GM18502 (cell line): ENCODE data around the gene ICOS.

Experiments
- ATAC-seq: cut with Tn5 transposase; IDR thresholded peaks from one replicate; pipeline ENCODE4 v1.9.1; 2021; ENCODE audit warnings: mild to moderate bottlenecking; ENCODE audit not compliant: unreplicated experiment, poor library complexity

The ICOS gene

GRCh38 chr2:203936535-203936934 is at the start of gene ICOS:
Gene ICOS (plus strand): TSS chr2:203936763. CDS start chr2:203936815, 52 bp downstream.
- ATAC-seq: no peak

GRCh38 chr2:203887677-203888076 is 48.9 kb upstream of the ICOS start:
- no peak for ATAC-seq

GRCh38 chr2:203889542-203889941 is 47.0 kb upstream of the ICOS start:
- ATAC-seq: no peak

- ATAC-seq: no peak
Observed at GRCh38 chr2:203889944-203890343, 46.6 kb upstream of the ICOS start.

GRCh38 chr2:203890733-203891132 is 45.8 kb upstream of the ICOS start:
- no peak for ATAC-seq

GRCh38 chr2:203891474-203891873 is 45.1 kb upstream of the ICOS start:
- no peak for ATAC-seq

GRCh38 chr2:203892207-203892606 is 44.4 kb upstream of the ICOS start:
- ATAC-seq: no peak

- ATAC-seq: no peak
Observed at GRCh38 chr2:203893401-203893800, 43.2 kb upstream of the ICOS start.

- no peak for ATAC-seq
Observed at GRCh38 chr2:203893840-203894239, 42.7 kb upstream of the ICOS start.

- ATAC-seq: no peak
Observed at GRCh38 chr2:203894262-203894661, 42.3 kb upstream of the ICOS start.

GRCh38 chr2:203897544-203897943 is 39.0 kb upstream of the ICOS start:
- ATAC-seq: no peak

- no peak for ATAC-seq
Observed at GRCh38 chr2:203898657-203899056, 37.9 kb upstream of the ICOS start.

- no peak for ATAC-seq
Observed at GRCh38 chr2:203900253-203900652, 36.3 kb upstream of the ICOS start.

- ATAC-seq: no peak
Observed at GRCh38 chr2:203904022-203904421, 32.5 kb upstream of the ICOS start.

GRCh38 chr2:203905656-203906055 is 30.9 kb upstream of the ICOS start:
- no peak for ATAC-seq

GRCh38 chr2:203908066-203908796 is 28.3 kb upstream of the ICOS start:
- no peak for ATAC-seq

GRCh38 chr2:203908797-203909185 is 27.8 kb upstream of the ICOS start:
- no peak for ATAC-seq

- no peak for ATAC-seq
Observed at GRCh38 chr2:203909261-203909967, 27.1 kb upstream of the ICOS start.

GRCh38 chr2:203909974-203910373 is 26.6 kb upstream of the ICOS start:
- no peak for ATAC-seq

- no peak for ATAC-seq
Observed at GRCh38 chr2:203913947-203914346, 22.6 kb upstream of the ICOS start.

GRCh38 chr2:203914546-203915182 is 21.9 kb upstream of the ICOS start:
- ATAC-seq: no peak
